RWPE2 (cell line): Measurements from ENCODE around the gene EHBP1L1.

Source experiments
- ATAC-seq: fragments of 200-7000 bp; cut with Tn5 transposase; 3 replicates; pipeline ENCODE4 v1.9.1; 2021; ENCODE audit warnings: low read depth
- DNase-seq: peaks from one replicate; pipeline ENCODE4 v3.0.0-alpha.2; 2020; ENCODE audit warnings: low spot score
- H3K27ac ChIP-seq: fragments of 450-650 bp; 2 replicates; pipeline ENCODE4 v1.5.1; 2017; ENCODE audit warnings: mild to moderate bottlenecking; ENCODE audit not compliant: poor library complexity, severe bottlenecking
- H3K27me3 ChIP-seq: fragments of 250-450 bp; sonication (Bioruptor Pico); 2 replicates; pipeline ENCODE4 v1.5.1; 2021; ENCODE audit warnings: mild to moderate bottlenecking, moderate library complexity; ENCODE audit not compliant: insufficient read depth, poor library complexity, severe bottlenecking
- H3K36me3 ChIP-seq: fragments of 250-450 bp; sonication (Bioruptor Pico); 2 replicates; pipeline ENCODE4 v1.5.1; 2020; ENCODE audit warnings: low read depth, mild to moderate bottlenecking, moderate library complexity
- H3K4me1 ChIP-seq: fragments of 250-450 bp; sonication (Bioruptor Pico); 2 replicates; pipeline ENCODE4 v1.5.1; 2021; ENCODE audit warnings: mild to moderate bottlenecking, moderate library complexity; ENCODE audit not compliant: insufficient read depth, poor library complexity, severe bottlenecking
- H3K4me3 ChIP-seq: fragments of 250-450 bp; sonication (Bioruptor Pico); 2 replicates; pipeline ENCODE4 v1.5.1; 2021; ENCODE audit warnings: mild to moderate bottlenecking, moderate library complexity; ENCODE audit not compliant: severe bottlenecking
- H3K9me3 ChIP-seq: fragments of 250-450 bp; sonication (Bioruptor Pico); 2 replicates; pipeline ENCODE4 v1.5.1; 2021; ENCODE audit warnings: mild to moderate bottlenecking, moderate library complexity; ENCODE audit not compliant: severe bottlenecking
- TF ChIP-seq, protein P1 (sequence below): fragments of 450-650 bp; IDR thresholded peaks from one replicate; pipeline ENCODE4 v1.5.1; 2017; ENCODE audit warnings: mild to moderate bottlenecking, moderate library complexity; ENCODE audit not compliant: poor library complexity, severe bottlenecking

EHBP1L1 gene

GRCh38 chr11:65615229-65615949 lies 39.5 kb downstream of the EHBP1L1 start, which contains the start of gene PCNX3:
PCNX3 (plus strand) TSS chr11:65615776; CDS start chr11:65616312, 536 bp downstream.
- peak; percentile 81 for ATAC-seq
- DNase-seq = peak; percentile 100
- H3K4me1 ChIP-seq = no peaks in the 10 kb centered on the region
- H3K9me3 ChIP-seq = no peaks in the 10 kb centered on the region
- peaks cover 22% of the 10 kb centered on the region for H3K36me3 ChIP-seq
- H3K4me3 ChIP-seq = peak within 1 kb of the TSS; percentile 66
- TF ChIP-seq, protein P1, sequence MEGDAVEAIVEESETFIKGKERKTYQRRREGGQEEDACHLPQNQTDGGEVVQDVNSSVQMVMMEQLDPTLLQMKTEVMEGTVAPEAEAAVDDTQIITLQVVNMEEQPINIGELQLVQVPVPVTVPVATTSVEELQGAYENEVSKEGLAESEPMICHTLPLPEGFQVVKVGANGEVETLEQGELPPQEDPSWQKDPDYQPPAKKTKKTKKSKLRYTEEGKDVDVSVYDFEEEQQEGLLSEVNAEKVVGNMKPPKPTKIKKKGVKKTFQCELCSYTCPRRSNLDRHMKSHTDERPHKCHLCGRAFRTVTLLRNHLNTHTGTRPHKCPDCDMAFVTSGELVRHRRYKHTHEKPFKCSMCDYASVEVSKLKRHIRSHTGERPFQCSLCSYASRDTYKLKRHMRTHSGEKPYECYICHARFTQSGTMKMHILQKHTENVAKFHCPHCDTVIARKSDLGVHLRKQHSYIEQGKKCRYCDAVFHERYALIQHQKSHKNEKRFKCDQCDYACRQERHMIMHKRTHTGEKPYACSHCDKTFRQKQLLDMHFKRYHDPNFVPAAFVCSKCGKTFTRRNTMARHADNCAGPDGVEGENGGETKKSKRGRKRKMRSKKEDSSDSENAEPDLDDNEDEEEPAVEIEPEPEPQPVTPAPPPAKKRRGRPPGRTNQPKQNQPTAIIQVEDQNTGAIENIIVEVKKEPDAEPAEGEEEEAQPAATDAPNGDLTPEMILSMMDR = no peak
- H3K27ac ChIP-seq = peak within 1 kb of the TSS; percentile 81
- no peaks in the 10 kb centered on the region for H3K27me3 ChIP-seq

GRCh38 chr11:65615950-65616574 lies 40.2 kb downstream of the EHBP1L1 start:
- peaks cover 27% of the 10 kb centered on the region for H3K36me3 ChIP-seq
- H3K4me1 ChIP-seq = no peaks in the 10 kb centered on the region
- ATAC-seq (no peak), DNase-seq (no peak)
- TF ChIP-seq, protein P1 = no peak
- H3K27ac ChIP-seq = peak overlapping the region; percentile 81
- H3K9me3 ChIP-seq = no peaks in the 10 kb centered on the region
- peak overlapping the region; percentile 66 for H3K4me3 ChIP-seq
- no peaks in the 10 kb centered on the region for H3K27me3 ChIP-seq

DNA sequence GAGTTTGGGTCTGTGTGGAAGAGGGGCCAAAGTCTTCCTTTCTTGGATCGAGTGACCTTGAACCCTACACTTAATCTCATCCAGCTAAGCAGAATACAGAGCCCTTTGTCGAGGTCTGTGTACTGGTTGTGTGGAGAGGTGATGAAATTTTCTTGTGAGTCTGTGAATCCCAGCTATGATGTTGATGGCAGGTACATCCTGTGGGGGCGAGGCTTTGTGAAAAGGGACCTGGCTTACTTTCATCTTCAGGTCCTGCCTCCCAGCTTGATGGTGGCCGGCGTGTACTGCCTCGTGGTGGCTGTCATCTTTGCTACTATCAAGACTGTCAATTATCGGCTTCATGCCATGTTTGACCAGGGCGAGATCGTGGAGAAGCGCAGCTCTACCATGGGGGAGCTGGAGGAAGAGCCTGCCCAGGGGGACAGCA lies 40.7 kb downstream of the EHBP1L1 start:
- Histone ChIP-seq H3K36me3 (peaks cover 32% of the 10 kb centered on the region), H3K27ac (peak overlapping the region; percentile 81), H3K4me1 (no peaks in the 10 kb centered on the region), H3K27me3 (no peaks in the 10 kb centered on the region), H3K9me3 (no peaks in the 10 kb centered on the region), H3K4me3 (peak overlapping the region; percentile 66)
- DNase-seq = no peak
- TF ChIP-seq, protein P1 = no peak
- no peak for ATAC-seq

DNA sequence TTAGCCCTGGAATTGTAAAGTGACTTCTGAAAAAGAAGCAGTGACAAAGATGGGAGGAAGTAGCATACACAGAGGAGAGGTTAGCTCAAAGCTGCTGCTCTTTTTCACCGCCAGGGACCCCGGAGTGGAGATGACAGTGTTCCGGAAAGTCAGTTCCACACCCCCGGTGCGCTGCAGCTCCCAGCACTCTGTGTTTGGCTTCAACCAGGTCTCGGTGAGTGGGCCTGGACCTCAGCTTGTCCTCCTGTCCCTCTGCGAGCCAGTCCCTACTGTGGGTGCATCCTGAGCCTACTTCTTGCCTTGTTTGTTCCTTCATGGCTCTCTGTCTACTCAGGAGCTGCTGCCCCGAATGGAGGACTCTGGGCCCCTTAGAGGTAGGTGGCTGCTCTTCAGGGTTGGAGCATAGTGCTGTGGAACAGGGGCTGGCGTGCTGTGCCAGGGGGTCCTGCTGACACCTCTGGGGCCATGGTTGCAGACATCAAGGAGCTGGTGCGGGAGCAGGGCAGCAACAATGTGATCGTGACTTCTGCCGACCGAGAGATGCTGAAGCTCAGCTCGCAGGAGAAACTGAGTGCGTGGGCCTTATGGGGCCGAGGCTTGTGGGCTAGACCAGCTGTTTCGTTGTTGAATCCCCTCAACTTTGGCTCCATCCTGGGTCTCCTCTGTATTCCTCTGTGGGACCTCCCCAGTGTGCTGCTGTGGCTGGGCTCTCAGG lies 41.4 kb downstream of the EHBP1L1 start:
- no peak overlapping the region for H3K4me3 ChIP-seq
- no peak overlapping the region for H3K27ac ChIP-seq
- H3K27me3 ChIP-seq = no peaks in the 10 kb centered on the region
- no peaks in the 10 kb centered on the region for H3K4me1 ChIP-seq
- DNase-seq (no peak), ATAC-seq (no peak)
- H3K36me3 ChIP-seq = peaks cover 39% of the 10 kb centered on the region
- TF ChIP-seq, protein P1 = no peak
- no peaks in the 10 kb centered on the region for H3K9me3 ChIP-seq
